ENCODE measurements around the gene GPC6.
A peak's percentile ranks its signal among the peaks of the same experiment; 100 is the strongest.

The GPC6 gene

DNA sequence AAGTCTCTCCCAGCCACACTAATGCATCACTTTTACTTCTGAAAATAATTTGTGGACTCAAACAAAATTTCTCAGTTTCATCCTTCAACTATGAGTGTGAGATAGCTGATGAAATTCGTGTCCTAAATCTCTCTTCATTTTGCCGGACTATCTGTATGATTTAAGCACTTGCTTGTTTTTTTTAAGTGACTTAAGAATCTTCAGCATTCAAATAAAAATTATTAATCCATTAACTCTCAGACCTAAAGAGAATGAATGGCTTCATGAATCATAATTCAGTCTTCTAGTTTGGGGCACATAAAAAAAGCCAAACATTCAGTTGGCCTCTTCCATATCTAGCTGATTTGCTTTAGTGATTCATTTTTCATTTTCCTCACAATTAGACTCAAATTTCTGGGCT is 673.4 kb downstream of the GPC6 start:
- no peak for TF ChIP-seq CTCF (IDR thresholded peaks at IDR 0.05; ENCODE audit: low read depth, low read length)
- no peak for DNase-seq
- Histone ChIP-seq H3K4me3 (ENCODE audit: low read depth, low read length) (no peak overlapping the region), H3K36me3 (no peaks in the 10 kb centered on the region; the same call in 1 of the 2 replicates), H3K9me3 (ENCODE audit: severe bottlenecking) (no peaks in the 10 kb centered on the region), H3K27ac (peak overlapping the region; percentile 65), H3K27me3 (ENCODE audit: insufficient read depth, low read depth, severe bottlenecking) (no peaks in the 10 kb centered on the region)

DNA sequence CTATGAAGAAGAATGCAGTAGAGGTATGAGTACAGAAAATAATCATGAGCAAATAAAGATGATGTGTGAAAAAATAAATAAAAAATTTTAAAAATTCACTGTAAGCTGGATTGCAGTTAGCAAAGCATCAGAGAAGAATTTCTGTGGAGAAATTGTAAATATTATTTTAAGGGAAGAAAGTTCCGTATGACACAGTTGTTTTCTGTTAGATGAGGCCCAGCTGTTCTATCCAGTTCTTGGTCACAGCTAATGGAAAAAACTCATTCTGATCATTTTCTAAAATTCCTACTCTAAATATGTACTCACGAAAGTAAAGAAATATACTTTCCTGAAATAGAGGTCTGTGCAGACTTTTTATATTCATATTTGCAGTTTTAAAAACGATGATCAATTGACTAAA is 674.1 kb downstream of the GPC6 start:
- TF ChIP-seq CTCF (IDR thresholded peaks at IDR 0.05; ENCODE audit: low read depth, low read length), result no peak
- H3K27ac ChIP-seq, result no peak overlapping the region
- DNase-seq, result no peak
- H3K4me3 ChIP-seq (ENCODE audit: low read depth, low read length), result no peak overlapping the region
- no peaks in the 10 kb centered on the region for H3K9me3 ChIP-seq (ENCODE audit: severe bottlenecking)
- H3K36me3 ChIP-seq, result no peaks in the 10 kb centered on the region; the same call in 1 of the 2 replicates
- no peaks in the 10 kb centered on the region for H3K27me3 ChIP-seq (ENCODE audit: insufficient read depth, low read depth, severe bottlenecking)

- no peak for DNase-seq
- Histone ChIP-seq H3K27me3 (ENCODE audit: insufficient read depth, low read depth, severe bottlenecking) (no peaks in the 10 kb centered on the region), H3K4me3 (ENCODE audit: low read depth, low read length) (no peak overlapping the region), H3K27ac (no peak overlapping the region), H3K36me3 (no peaks in the 10 kb centered on the region; the same call in 1 of the 2 replicates), H3K9me3 (ENCODE audit: severe bottlenecking) (no peaks in the 10 kb centered on the region)
- no peak for TF ChIP-seq CTCF (IDR thresholded peaks at IDR 0.05; ENCODE audit: low read depth, low read length)
Observed at GRCh38 chr13:93903909-93904308, 677.3 kb downstream of the GPC6 start.

GRCh38 chr13:93915269-93915809 is 688.7 kb downstream of the GPC6 start:
- Histone ChIP-seq H3K9me3 (ENCODE audit: severe bottlenecking) (no peaks in the 10 kb centered on the region), H3K36me3 (peaks cover 15% of the 10 kb centered on the region), H3K27me3 (ENCODE audit: insufficient read depth, low read depth, severe bottlenecking) (no peaks in the 10 kb centered on the region), H3K27ac (no peak overlapping the region), H3K4me3 (ENCODE audit: low read depth, low read length) (no peak overlapping the region)
- DNase-seq, result no peak
- TF ChIP-seq CTCF (IDR thresholded peaks at IDR 0.05; ENCODE audit: low read depth, low read length), result no peak

- Histone ChIP-seq H3K27me3 (ENCODE audit: insufficient read depth, low read depth, severe bottlenecking) (no peaks in the 10 kb centered on the region), H3K27ac (no peak overlapping the region), H3K36me3 (peaks cover 2% of the 10 kb centered on the region), H3K4me3 (ENCODE audit: low read depth, low read length) (no peak overlapping the region), H3K9me3 (ENCODE audit: severe bottlenecking) (peaks cover 7% of the 10 kb centered on the region)
- DNase-seq, result no peak
- 0 out of 2 replicates have a peak, but pooled peaks have one; percentile 17 for TF ChIP-seq CTCF (IDR thresholded peaks at IDR 0.05; ENCODE audit: low read depth, low read length)
Observed at GRCh38 chr13:93922063-93922855, 695.7 kb downstream of the GPC6 start.
